A549 treated with AZD9567 at 1 μM for 4 hours (cell line): ENCODE measurements around the gene SPCS3. TPM values are rescaled to one million over a fixed set of nuclear protein-coding genes. Genes with fewer than 3 reads are reported as not detected.

Source experiments
- total RNA-seq: library from RNA; stranded (reverse); fragments of 200-300 nt; extraction: Qiagen RNA extraction; gene quantifications from 5 replicates; pipeline ENCODE4 v1.2.3, GENCODE V29; 2022; ENCODE audit not compliant: insufficient read depth

Gene SPCS3
- 31.2 to 41.4 TPM (median 38.4 TPM) in 5 replicates for total RNA-seq

GRCh38 chr4:176319704-176320339 lies at the start of gene SPCS3:
SPCS3 (plus strand) TSS chr4:176319966; CDS start chr4:176320077, 111 bp downstream.

Other genes starting within 250 kb of the SPCS3 start
- 0.15 to 0.30 TPM (median 0.18 TPM) in 4 of 5 replicates, not detected in the other for gene SPATA4, start 124.4 kb upstream of the SPCS3 start, total RNA-seq
- 0.11 TPM in 1 of 5 replicates, not detected in the others for gene ASB5, start 50.7 kb upstream of the SPCS3 start, total RNA-seq